ENCODE measurements around the gene MICU1. TPM values are rescaled to one million over a fixed set of nuclear protein-coding genes. Genes with fewer than 3 reads are reported as not detected.

MICU1 gene
- total and polyA plus RNA-seq, 2 donors (not counting 3 experiments of a cell fraction or from before 2014, with no cell fraction given), result 27.5 to 48.0 TPM

- CTCF ChIA-PET, result no interaction called here
- Histone ChIP-seq H3K4me3 (replicated peaks in 1 of 3; ENCODE audit: insufficient read depth in 1 of 3, low read depth in 1 of 3, low read length in 3 of 3) (no peak overlapping the region), H3K9ac (replicated peaks; ENCODE audit: extremely low read depth, insufficient read depth, low read length) (no peak overlapping the region), H3K36me3 (ENCODE audit: control insufficient read depth in 2 of 2, extremely low read depth in 1 of 2, insufficient read depth in 2 of 2, low read length in 2 of 2) (peaks cover 0 to 6% of the 10 kb centered on the region in 2 experiments), H4K20me1 (replicated peaks; ENCODE audit: control insufficient read depth, extremely low read depth, insufficient read depth, low read length) (no peaks in the 10 kb centered on the region), H3K9me1 (replicated peaks; ENCODE audit: control insufficient read depth, extremely low read depth, insufficient read depth, low read length) (no peaks in the 10 kb centered on the region), H3K4me1 (ENCODE audit: control insufficient read depth, extremely low read depth, insufficient read depth, low read length) (no peaks in the 10 kb centered on the region), H3K9me3 (replicated peaks; ENCODE audit: control insufficient read depth, insufficient read depth, low read length) (no peaks in the 10 kb centered on the region), H3K27me3 (ENCODE audit: control insufficient read depth in 2 of 2, insufficient read depth in 2 of 2, low read length in 2 of 2) (no peaks in the 10 kb centered on the region), H3K4me2 (ENCODE audit: insufficient read depth, low read length) (no peak overlapping the region), H3K27ac (ENCODE audit: insufficient read depth, low read depth, low read length) (no peak overlapping the region), H3K79me2 (ENCODE audit: control insufficient read depth, insufficient read depth, low read length) (no peaks in the 10 kb centered on the region), H2AFZ (ENCODE audit: low read depth, low read length) (no peak overlapping the region)
- no peak for DNase-seq (ENCODE audit: low read depth, low spot score)
- TF ChIP-seq GATA2 (IDR thresholded peaks at IDR 0.05; ENCODE audit: insufficient read depth, insufficient read length, low read depth, low read length) (no peak), CTCF (IDR thresholded peaks at IDR 0.05; ENCODE audit: extremely low read depth in 1 of 2, insufficient read depth in 1 of 2, low read depth in 1 of 2, low read length in 2 of 2) (no peak), POLR2AphosphoS5 (IDR thresholded peaks at IDR 0.05; ENCODE audit: insufficient read depth, low read depth, low read length) (no peak), POLR2A (IDR thresholded peaks at IDR 0.05; ENCODE audit: low read depth, low read length) (no peak), MAX (IDR thresholded peaks at IDR 0.05; ENCODE audit: insufficient read depth, insufficient read length) (no peak), JUN (IDR thresholded peaks at IDR 0.05; ENCODE audit: borderline replicate concordance, insufficient read depth, insufficient read length, low read depth) (no peak), MYC (IDR thresholded peaks at IDR 0.05; ENCODE audit: low read depth, low read length) (no peak)
- no TSS peak for BruUV-seq (replicated peaks)
- dilution Hi-C loops (cut with MboI; ENCODE audit: extremely low pct_ligation_motif_present, low sequenced_read_pairs), result no loop called here
- POLR2A ChIA-PET, result no interaction called here
- FAIRE-seq, result no peak
- intact Hi-C loops (cut with micrococcal nuclease), result no loop called here
These were observed 255.6 kb downstream of the MICU1 start for GRCh38 chr10:72370201-72370722.

Measured in endothelial cell of umbilical vein (primary cell).